PC-3 (cell line): ENCODE results near the gene RFX7. TPM values are rescaled to one million over a fixed set of nuclear protein-coding genes. Genes with fewer than 3 reads are reported as not detected.
"Not testable (repeated sequence)": the region's sequence is repeated elsewhere in the genome, so short reads cannot be mapped to it uniquely, and the experiment has no call there.

Experiments used
- ATAC-seq: fragments of 200-7000 bp; cut with Tn5 transposase; 2 replicates; pipeline ENCODE4 v1.9.1; 2020; ENCODE audit warnings: mild to moderate bottlenecking, moderate library complexity
- BruUV-seq: library from RNA; stranded (reverse); fragments of 400-500 nt; replicated peaks from 2 replicates; lab custom pipeline; 2021; lab: Mats Ljungman, UMichigan
- CTCF ChIA-PET: fragments of 300-600 bp; sonication (Branson Sonifier 250); formaldehyde crosslinking; loops from one replicate; lab custom pipeline; 2022; ENCODE audit warnings: antibody characterized with exemption; lab: Charles Lee
- POLR2A ChIA-PET: fragments of 300-600 bp; sonication (Branson Sonifier 250); formaldehyde crosslinking; loops from one replicate; lab custom pipeline; 2022; ENCODE audit warnings: antibody characterized with exemption; ENCODE audit not compliant: unreplicated experiment; lab: Charles Lee
- DNase-seq: peaks from one replicate; pipeline ENCODE4 v3.0.0-alpha.2; 2015
- H2AFZ ChIP-seq: fragments of 300-600 bp; sonication (generic); 2 replicates; pipeline ENCODE4 v1.6.0; 2016; ENCODE audit warnings: antibody characterized with exemption, low read length
- H3F3A ChIP-seq: fragments of 300-600 bp; sonication (generic); one replicate; pipeline ENCODE4 v1.6.0; 2017; ENCODE audit warnings: antibody characterized with exemption, low read length, control low read depth, mild to moderate bottlenecking; ENCODE audit not compliant: unreplicated experiment
- H3K27ac ChIP-seq: fragments of 300-600 bp; sonication (generic); 2 replicates; pipeline ENCODE4 v1.5.1; 2016; ENCODE audit warnings: mild to moderate bottlenecking, low read length
- H3K27me3 ChIP-seq: fragments of 300-600 bp; sonication (generic); 2 replicates; pipeline ENCODE4 v1.6.1; 2016; ENCODE audit warnings: low read length, mixed read lengths
- H3K36me3 ChIP-seq: fragments of 300-600 bp; sonication (generic); 2 replicates; pipeline ENCODE4 v1.6.1; 2016; ENCODE audit warnings: low read depth, mixed run types, low read length, mixed read lengths
- H3K4me1 ChIP-seq: fragments of 300-600 bp; sonication (generic); 2 replicates; pipeline ENCODE4 v1.5.1; 2016; ENCODE audit warnings: low read length; ENCODE audit not compliant: insufficient read depth
- H3K4me2 ChIP-seq: fragments of 300-600 bp; sonication (generic); 2 replicates; pipeline ENCODE4 v1.6.0; 2016; ENCODE audit warnings: low read length
- H3K4me3 ChIP-seq: fragments of 300-600 bp; sonication (generic); 2 replicates; pipeline ENCODE4 v1.5.1; 2016; ENCODE audit warnings: mild to moderate bottlenecking, low read length, mixed read lengths
- H3K79me2 ChIP-seq: fragments of 300-600 bp; sonication (generic); 2 replicates; pipeline ENCODE4 v1.6.1; 2017; ENCODE audit warnings: low read length, mixed read lengths
- H3K9ac ChIP-seq: fragments of 300-600 bp; sonication (generic); 2 replicates; pipeline ENCODE4 v1.6.0; 2016; ENCODE audit warnings: mild to moderate bottlenecking, low read length
- H3K9me2 ChIP-seq: fragments of 300-600 bp; sonication (generic); replicated peaks from 2 replicates; pipeline ENCODE4 v1.6.1; 2016; ENCODE audit warnings: mixed run types, low read length, mixed read lengths
- H3K9me3 ChIP-seq: fragments of 300-600 bp; sonication (generic); 2 replicates; pipeline ENCODE4 v1.6.1; 2016; ENCODE audit warnings: low read length, mixed read lengths
- H4K20me1 ChIP-seq: fragments of 300-600 bp; sonication (generic); 2 replicates; pipeline ENCODE4 v1.6.1; 2016; ENCODE audit warnings: low read length, mixed read lengths
- CTCF ChIP-seq: fragments of 300-600 bp; sonication (generic); conservative IDR thresholded peaks from 2 replicates; pipeline ENCODE4 v1.5.1; 2017; ENCODE audit warnings: antibody characterized with exemption, low read depth, mild to moderate bottlenecking, low read length
- EZH2 ChIP-seq: fragments of 300-600 bp; sonication (generic); IDR thresholded peaks from one replicate; pipeline ENCODE4 v1.6.1; 2017; ENCODE audit warnings: antibody characterized with exemption, mild to moderate bottlenecking, low read length; ENCODE audit not compliant: unreplicated experiment
- EZH2phosphoT487 ChIP-seq: fragments of 300-600 bp; sonication (generic); IDR thresholded peaks from 2 replicates; pipeline ENCODE4 v1.6.1; 2018; ENCODE audit warnings: mild to moderate bottlenecking, antibody characterized with exemption, low read length, borderline replicate concordance
- intact Hi-C: fragments of 100-400 bp; cut with micrococcal nuclease; formaldehyde crosslinking; loops from 2 replicates; pipeline ENCODE4 v1.9.0; 2023
- total RNA-seq: library from RNA; depleted of rRNA; stranded (reverse); fragments of >200 nt; gene quantifications from 2 replicates; pipeline ENCODE4 v1.2.3, GENCODE V29; 2014

The RFX7 gene
- total RNA-seq, 1 experiment from 2014 or later: 2.8 TPM

- Histone ChIP-seq H3K27me3 (no peaks in the 10 kb centered on the region), H3K9ac (no peak overlapping the region), H3K9me2 (no peaks in the 10 kb centered on the region), H3K79me2 (no peaks in the 10 kb centered on the region), H3K9me3 (no peaks in the 10 kb centered on the region), H3K36me3 (no peaks in the 10 kb centered on the region), H3K4me3 (no peak overlapping the region), H3K4me1 (no peaks in the 10 kb centered on the region), H4K20me1 (no peaks in the 10 kb centered on the region), H3K4me2 (no peak overlapping the region), H3K27ac (no peak overlapping the region), H2AFZ (no peak overlapping the region), H3F3A (no peaks in the 10 kb centered on the region)
- BruUV-seq: no TSS peak
- no peak for DNase-seq
- intact Hi-C loops: no loop called here
- CTCF ChIA-PET: no interaction called here
- TF ChIP-seq CTCF (no peak), EZH2 (no peak), EZH2phosphoT487 (no peak)
- POLR2A ChIA-PET: no interaction called here
- no peak for ATAC-seq
These were observed 30.0 kb upstream of the RFX7 start for GRCh38 chr15:56273724-56274123.

- intact Hi-C loops: no loop called here
- no peak for DNase-seq
- H3K27ac ChIP-seq: no peak overlapping the region
- no TSS peak for BruUV-seq
- CTCF ChIA-PET: no interaction called here
- TF ChIP-seq EZH2 (no peak), EZH2phosphoT487 (no peak), CTCF (no peak)
- no peaks in the 10 kb centered on the region for H3K27me3 ChIP-seq
- H3F3A ChIP-seq: no peaks in the 10 kb centered on the region
- POLR2A ChIA-PET: no interaction called here
- no peaks in the 10 kb centered on the region for H3K9me3 ChIP-seq
- H4K20me1 ChIP-seq: no peaks in the 10 kb centered on the region
- H3K4me2 ChIP-seq: no peak overlapping the region
- no peaks in the 10 kb centered on the region for H3K36me3 ChIP-seq
- H3K4me1 ChIP-seq: no peaks in the 10 kb centered on the region
- no peak overlapping the region for H3K4me3 ChIP-seq
- ATAC-seq: no peak
- H3K79me2 ChIP-seq: no peaks in the 10 kb centered on the region
- H3K9me2 ChIP-seq: no peaks in the 10 kb centered on the region
- no peak overlapping the region for H3K9ac ChIP-seq
- no peak overlapping the region for H2AFZ ChIP-seq
These were observed 28.8 kb upstream of the RFX7 start for GRCh38 chr15:56272454-56272853.

- H3K9me3 ChIP-seq, BruUV-seq, ATAC-seq, CTCF ChIA-PET, H2AFZ ChIP-seq, H3K4me1 ChIP-seq, H3K27me3 ChIP-seq, H3K27ac ChIP-seq, H3K4me2 ChIP-seq, H3K9ac ChIP-seq, H3F3A ChIP-seq, H3K4me3 ChIP-seq, H3K36me3 ChIP-seq, DNase-seq, H3K9me2 ChIP-seq, POLR2A ChIA-PET, intact Hi-C loops, H3K79me2 ChIP-seq, H4K20me1 ChIP-seq: not testable (repeated sequence)
These were observed 22.8 kb upstream of the RFX7 start for GRCh38 chr15:56266465-56266864.
